GM10266 (cell line): ENCODE measurements around the gene RANBP17.

Experiments
- DNase-seq: peaks from one replicate; pipeline ENCODE4 v3.0.0; 2012; ENCODE audit errors: extremely low spot score
- TF ChIP-seq, protein P1 (sequence below): IDR thresholded peaks from 2 replicates; pipeline ENCODE4 v1.5.1; 2012; ENCODE audit warnings: mild to moderate bottlenecking, low read depth; ENCODE audit not compliant: control insufficient read depth, insufficient read depth; ENCODE audit errors: missing control alignments

RANBP17 gene

GRCh38 chr5:171129308-171129707 is 267.5 kb downstream of the RANBP17 start:
- no peak for DNase-seq
- TF ChIP-seq, protein P1, sequence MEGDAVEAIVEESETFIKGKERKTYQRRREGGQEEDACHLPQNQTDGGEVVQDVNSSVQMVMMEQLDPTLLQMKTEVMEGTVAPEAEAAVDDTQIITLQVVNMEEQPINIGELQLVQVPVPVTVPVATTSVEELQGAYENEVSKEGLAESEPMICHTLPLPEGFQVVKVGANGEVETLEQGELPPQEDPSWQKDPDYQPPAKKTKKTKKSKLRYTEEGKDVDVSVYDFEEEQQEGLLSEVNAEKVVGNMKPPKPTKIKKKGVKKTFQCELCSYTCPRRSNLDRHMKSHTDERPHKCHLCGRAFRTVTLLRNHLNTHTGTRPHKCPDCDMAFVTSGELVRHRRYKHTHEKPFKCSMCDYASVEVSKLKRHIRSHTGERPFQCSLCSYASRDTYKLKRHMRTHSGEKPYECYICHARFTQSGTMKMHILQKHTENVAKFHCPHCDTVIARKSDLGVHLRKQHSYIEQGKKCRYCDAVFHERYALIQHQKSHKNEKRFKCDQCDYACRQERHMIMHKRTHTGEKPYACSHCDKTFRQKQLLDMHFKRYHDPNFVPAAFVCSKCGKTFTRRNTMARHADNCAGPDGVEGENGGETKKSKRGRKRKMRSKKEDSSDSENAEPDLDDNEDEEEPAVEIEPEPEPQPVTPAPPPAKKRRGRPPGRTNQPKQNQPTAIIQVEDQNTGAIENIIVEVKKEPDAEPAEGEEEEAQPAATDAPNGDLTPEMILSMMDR = no peak

- TF ChIP-seq, protein P1 = no peak
- no peak for DNase-seq
Measured at GRCh38 chr5:171131497-171131896, 269.7 kb downstream of the RANBP17 start.

DNA sequence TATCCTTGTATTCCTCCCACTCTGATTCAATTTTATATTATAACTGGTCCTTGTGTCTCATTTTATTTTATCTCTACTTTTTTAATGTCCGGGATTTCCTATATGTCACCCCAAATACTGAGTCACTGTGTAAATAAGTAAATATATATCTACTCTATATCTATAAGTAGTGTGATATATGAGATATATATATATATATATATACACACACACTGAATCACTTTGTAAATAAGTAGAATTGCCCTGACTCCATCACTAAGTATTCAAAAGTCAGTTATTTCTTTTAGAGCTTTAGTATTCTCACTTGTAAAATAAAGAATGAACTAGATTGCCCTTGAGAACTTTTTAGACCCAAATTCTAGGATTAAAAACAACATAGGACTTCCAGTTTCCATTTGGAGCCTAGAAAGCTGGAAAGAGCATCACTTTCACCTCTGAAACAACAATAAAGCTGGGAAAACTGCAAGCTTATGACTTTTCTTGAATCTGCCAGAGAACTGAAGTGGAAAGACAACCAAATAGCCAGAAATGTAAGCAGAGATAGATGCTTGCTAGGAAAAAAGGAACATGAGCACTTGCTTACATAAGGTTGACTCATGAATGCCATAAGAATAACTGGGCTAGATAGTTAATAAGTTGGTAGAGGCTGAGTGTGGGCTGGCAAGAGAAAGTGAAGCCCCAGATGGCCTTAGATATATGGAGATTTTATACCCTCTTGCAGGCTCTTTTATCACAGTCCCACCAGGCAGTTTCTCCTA is 276.1 kb downstream of the RANBP17 start:
- DNase-seq = no peak
- TF ChIP-seq, protein P1 = no peak

DNA sequence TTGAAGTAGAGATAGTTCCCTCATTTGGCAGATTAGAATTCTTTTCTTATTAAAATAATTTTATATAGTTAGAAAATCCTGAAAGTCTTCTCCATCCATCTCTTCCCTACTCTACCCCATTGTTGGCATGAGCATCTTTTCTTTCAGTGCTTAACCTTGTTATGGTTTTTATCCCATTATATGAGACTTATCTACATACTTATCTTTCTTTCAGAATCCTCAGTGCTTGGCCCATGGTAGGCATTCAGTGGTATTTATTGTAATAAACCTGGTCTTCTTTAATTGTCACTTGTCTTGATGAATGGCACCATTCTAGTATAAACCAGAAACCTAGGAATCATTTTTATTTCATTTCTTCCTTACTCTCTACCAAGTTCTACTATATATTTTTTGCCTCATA is 277.4 kb downstream of the RANBP17 start:
- TF ChIP-seq, protein P1 = no peak
- no peak for DNase-seq

DNA sequence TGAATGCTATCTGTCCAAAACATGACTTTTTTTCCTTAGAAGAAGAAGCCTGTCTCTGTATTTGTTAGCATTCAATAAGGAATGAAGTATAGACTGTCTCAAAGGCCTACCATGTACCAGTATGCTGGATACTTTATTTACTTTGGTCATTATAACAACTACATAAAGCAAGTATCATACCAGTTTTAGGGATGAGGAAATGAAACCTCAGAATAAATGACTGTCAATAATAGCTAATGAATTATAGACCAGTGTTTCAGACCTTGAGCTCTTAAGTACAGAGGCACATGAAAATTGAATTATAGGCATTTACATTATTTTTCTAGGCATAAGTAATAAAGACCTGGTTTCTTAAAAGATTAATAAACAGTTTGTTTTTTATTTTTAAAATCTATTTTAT is 280.8 kb downstream of the RANBP17 start:
- DNase-seq = no peak
- TF ChIP-seq, protein P1 = no peak

- no peak for DNase-seq
- TF ChIP-seq, protein P1 = no peak
Measured at GRCh38 chr5:171143171-171143570, 281.4 kb downstream of the RANBP17 start.

DNA sequence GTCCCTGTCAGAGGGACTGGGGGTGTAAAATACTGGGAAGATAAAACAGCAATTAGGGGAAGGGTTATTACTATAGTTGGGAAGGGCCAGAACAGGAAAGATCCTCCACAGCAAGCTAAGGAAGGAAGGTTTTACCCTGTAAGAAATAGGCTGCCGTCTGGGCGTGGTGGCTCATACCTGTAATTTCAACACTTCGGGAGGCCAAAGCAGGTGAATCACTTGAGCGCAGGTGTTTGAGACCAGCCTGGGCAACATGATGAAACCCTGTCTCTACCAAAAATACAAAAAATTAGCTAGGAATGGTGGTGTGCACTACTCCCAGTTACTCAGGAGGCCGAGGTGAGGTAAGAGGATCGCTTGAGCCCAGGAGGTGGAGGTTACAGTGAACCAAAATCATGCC is 282.1 kb downstream of the RANBP17 start:
- DNase-seq = no peak
- TF ChIP-seq, protein P1 = no peak
